HG02759 (cell line): ENCODE data around the gene TNNI2.

Experiments used
- ATAC-seq: cut with Tn5 transposase; IDR thresholded peaks from one replicate; pipeline ENCODE4 v1.9.1; 2021; ENCODE audit warnings: mild to moderate bottlenecking, moderate library complexity; ENCODE audit not compliant: unreplicated experiment

Gene TNNI2

DNA sequence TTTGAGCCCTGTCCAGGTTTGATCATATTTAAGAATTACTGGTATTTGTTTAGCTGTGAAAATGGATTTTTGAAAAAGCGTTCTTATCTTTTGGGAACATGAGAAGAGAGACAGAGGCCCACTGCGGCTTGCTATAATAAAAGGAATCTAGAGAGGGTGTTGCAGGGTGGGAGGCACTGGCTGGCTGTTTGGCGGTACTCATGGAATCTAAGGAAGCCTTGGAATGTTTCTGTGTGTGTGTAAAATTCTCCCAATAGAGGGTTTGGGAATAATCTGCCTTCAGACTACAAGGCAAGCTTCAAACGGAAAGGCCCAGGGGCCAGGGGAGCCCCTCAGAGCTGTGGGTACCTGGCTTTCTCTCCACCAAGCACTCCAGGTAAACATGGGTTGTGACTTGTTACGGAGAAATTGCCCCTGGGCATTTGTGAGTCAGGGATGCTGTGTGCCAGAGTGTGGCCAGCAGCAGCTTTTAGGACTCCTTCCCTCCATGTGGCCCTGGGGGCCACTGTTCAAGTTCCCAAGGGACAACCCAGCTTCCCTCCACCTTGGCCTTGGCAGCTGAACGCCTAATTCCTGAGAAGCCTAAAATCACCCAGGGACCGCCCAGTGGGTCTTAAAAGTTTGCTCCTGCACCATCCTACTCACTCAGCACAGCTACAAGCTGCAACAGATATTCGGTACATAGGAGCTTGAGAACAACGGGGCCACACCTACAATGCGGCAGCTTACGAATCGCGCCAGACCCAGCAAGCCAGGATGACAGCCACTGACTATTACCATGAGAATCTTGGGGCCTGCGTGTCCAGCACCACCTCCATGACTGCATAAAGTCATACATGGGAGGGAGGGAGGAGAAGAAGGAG, 18.1 kb upstream of the TNNI2 start:
- no peak for ATAC-seq

DNA sequence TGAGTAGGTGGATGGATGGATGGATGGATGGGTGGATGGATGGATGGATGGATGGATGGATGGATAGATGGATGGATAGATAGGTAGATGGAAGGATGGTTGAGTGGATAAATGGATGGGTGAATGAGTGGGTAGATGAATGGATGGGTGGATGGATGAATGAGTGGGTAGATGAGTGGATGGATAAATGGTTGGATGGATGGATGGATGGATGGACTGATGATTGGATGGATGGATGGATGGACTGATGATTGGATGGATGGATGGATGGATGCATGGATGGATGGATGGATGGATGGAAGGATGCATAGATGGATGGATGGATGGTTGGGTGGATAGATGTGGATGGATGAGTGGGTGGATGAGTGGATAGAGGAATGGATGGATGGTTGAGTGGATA, 17.2 kb upstream of the TNNI2 start:
- ATAC-seq, result no peak

- no peak for ATAC-seq
These were observed 16.0 kb upstream of the TNNI2 start for GRCh38 chr11:1822648-1823375.

DNA sequence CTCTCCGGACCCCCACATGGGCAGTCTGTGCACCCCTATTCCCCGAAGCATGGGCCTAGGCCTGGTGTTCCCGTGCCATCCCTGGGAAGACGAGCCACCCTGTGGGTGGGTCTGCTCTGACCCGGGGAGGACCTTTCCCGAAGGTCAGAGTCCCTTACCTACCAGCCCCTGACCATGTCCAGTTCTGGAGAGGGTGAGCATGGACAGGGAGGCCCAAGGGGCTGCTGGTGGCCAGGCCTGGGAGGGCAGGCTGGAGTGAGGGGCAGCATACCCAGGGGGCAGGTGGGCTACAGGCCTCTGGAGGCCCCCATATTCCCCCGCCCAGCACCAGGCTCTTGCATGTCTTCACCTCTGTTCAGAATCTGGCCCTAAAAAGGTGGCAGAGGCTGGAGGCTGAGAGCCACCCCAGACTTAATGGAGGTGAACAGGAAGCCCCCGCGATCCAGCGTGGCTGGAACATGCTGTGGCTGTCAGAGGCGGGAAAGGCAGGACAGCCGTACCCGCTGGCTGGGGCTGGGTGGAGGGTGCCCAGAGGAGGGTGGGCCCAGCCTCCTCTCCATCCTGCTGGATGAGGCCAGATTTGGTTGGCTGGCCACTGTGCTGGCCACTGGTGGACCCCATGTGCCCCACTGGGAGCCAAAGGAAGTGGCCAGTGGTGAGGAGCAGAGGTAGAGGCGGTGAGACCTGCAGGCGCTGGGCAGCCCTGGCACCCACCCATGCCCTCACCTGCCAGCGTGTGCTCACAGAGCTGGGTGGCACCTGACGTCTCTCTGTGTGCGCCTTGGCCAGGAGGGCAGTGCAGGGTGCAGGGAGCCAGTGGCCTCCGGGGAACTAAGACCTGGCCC, 15.2 kb upstream of the TNNI2 start:
- ATAC-seq, result no peak

DNA sequence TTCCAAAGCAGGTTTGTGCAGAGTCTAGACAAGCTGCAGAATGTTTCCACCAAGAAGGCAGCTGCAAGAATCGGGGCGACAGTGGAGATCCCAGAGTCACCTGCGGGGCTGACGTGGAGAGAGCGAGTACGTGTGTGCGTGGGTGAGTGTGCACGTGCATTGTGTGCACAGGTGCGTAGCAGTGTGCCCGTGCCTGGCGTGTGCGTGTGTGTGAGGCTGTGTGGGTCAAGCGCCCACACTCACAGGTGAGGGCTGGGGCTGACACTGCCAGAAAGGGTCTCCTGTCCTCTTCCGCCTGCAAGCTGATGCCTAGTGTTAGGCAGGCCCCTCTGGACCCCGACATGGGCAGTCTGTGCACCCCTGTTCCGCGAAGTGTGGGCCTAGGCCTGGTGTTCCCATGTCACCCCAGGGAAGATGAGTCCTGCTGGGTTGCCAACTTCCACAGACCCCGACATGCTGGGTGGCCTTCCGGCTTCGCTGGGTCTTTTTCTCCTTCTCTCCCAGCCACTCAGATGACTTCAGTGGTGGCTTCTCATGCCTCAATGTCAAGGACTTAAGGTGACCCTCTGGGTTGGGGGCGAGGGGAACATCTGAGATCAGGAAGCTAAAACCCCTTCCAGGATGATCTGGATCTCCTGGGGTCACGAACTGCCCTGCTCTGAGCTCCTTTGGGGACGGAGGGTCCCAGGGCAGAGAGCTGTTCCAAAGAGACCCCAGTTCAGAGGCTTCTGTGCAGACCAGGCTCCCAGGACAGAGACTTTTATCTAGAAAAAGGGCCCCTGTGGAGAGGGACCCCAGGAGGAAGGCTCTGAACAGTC, 14.4 kb upstream of the TNNI2 start:
- no peak for ATAC-seq

DNA sequence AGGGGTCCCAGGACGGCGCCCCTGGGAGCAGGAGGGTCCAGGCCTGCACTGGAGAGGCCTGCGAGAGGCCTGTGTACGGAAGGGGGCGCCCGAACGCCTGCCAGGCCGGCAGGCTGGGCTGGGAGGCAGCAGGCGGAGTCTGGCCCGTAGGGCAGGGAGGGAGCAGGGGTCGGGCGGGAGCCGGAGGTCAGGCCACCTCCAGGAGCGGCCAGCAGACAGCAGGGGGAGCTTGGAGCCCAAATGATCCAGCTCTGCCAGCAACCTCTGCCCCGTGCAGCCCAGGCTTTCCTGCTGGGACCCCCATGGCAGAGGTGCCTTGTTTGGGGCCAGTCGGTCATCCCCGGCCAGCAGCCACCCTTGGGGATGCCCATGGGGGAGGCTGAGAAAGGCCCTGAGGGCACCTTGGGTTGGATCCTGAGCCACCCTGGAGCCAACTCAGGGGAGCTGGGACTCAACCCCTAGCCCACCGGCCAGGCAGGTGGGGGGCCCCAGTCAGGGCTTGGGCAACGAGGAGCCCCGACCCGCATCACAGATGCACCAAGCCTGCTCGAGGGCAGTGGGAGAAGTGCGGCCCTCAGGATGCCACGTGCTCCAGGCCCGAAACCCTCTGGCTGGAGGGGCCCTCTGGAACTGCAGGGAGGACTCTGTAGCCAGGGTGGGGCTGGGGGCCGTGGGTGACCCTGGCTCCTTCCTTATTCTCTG, 13.6 kb upstream of the TNNI2 start:
- no peak for ATAC-seq

GRCh38 chr11:1825785-1826451, 12.9 kb upstream of the TNNI2 start:
- no peak for ATAC-seq

DNA sequence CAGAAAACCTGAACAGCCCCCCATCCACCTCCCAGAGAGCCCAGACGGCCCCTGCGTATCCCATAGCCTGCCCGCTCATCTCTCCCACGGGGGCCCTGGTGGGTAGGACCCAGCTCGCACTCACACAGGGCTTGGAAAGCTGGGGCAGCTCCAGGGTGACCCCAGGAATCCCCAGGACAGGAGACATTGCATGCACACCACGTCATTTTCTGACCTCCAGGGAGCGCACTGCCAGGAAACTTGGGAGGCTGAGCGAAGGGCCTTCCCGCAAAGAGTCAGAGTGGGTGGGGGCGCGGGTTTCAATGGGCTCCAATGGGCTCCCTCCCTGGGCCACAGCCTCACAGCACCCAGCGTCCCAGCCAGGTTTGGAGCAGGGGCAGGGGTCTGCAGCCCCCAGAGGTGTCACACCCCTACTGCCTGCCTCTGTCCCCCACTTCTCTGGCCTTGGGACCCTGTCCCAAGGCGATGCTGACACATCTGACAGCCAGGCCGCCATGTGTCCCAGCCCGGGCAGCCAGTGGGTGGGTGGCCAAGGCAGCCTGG, 12.2 kb upstream of the TNNI2 start:
- ATAC-seq, result no peak

DNA sequence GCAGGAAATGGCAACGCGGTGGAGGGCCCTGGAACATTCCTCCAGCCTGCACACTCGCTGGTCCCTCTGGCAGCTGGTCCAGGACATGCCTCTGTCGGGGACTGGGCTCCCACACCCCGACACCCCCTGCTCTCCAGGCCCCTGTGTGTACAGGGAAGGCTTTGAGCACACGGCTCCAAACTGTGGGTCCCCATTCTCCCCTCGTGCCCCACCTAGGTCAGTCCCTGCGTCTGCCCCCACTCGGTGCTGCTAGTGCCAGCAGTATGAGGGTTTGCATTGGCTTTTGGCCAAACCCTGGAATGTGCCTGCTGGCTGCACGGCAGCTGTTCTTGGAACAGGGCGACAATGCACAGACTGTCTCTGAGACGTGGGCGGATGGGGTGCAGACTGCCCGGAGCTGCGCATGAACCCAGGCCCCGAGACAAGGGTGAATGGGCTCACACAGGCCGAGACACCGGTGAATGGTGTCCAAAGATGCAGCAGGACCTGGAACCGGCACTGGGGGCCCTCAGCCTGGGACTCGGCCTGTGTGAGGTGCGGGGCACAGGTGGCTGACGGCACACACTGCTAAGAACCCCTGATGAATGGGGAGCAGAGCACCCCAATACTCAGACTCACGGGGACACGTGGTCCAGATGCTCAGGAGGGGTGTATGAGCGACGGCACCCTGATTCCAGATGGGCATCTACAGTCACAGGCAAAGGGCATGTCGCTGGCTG, 11.5 kb upstream of the TNNI2 start:
- ATAC-seq, result no peak

- no peak for ATAC-seq
These were observed 10.8 kb upstream of the TNNI2 start for GRCh38 chr11:1827931-1828330.

- ATAC-seq, result no peak
These were observed 10.2 kb upstream of the TNNI2 start for GRCh38 chr11:1828542-1828941.

DNA sequence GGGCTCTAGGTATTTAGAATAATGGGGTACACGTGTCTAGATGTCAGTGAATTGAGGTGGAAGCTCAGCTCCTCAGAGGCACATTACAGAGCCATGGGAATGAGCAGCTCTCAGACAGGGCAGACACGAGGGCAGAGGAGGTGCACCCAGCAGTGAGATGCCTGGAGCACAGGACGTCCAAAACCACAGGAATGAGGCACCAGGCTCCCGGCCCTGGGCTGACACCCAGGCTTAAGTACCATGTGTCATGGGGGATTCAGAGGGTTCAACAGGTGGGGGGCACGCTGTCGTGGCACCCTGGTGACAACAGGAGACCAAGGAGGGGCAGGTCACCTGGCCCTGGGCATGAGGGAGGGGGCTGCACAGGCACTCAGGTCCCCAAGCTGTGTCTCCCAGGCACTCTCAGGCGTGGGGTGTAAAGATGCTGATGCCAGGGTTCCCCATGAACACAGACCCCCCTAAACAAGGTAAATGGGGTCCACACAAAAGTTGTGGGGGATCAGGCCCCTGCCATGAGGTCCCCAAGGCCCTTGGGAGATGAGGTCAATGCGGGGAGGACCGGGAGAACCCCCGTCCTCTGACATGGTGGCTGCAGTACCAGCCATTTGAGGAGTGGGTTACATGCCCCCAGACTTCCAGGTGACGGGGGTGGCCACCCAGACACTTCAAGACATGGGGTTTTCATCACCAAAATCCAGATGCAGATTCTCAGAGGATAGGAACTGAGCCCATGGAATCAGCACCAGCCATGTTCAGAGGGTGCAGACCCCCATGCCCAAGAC, 9.6 kb upstream of the TNNI2 start:
- ATAC-seq, result no peak

GRCh38 chr11:1830004-1830321, 8.8 kb upstream of the TNNI2 start:
- ATAC-seq, result no peak

DNA sequence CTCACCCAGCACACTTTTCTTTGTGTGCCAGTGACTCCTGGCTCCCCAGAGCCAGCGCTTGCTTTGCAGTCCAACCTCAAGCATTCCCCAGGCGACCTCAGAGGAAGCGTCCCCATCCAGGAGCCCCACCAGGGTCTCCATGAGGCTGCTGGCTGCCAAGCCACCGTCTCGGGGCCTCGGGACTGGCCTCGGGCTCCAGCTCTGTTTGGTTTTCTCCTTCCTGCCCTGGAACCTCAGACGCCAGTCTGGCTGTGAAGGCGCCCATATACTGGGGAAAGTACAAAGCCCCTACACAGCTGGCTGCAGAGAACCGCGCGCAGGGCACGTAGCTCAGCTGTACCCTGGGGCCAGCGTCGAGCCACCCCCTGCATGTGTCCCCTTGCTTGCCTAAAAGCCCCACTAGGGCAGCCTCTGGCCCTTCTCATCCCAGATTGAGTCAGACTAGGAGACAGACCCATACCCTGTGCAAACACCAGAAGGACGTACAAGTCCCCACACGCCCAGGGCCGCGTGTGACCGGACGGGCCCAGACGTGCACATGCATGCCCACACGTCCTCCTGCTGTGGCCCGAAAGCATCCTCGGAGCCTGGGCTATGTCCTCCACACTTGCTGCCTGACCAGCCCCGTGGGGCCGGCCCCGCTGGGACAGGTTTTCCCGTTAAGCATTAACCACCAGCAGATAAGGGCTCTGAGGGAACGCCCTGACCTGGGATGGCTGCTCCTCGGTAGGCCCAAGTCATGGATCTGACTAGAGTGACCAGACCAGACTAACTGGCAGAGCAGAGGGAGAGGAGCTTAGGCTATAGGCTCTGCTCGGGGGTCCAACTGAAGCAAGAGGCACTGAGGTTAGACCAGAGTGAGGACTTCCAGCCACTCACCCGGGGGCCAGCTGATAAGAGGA, 8.2 kb upstream of the TNNI2 start:
- no peak for ATAC-seq

DNA sequence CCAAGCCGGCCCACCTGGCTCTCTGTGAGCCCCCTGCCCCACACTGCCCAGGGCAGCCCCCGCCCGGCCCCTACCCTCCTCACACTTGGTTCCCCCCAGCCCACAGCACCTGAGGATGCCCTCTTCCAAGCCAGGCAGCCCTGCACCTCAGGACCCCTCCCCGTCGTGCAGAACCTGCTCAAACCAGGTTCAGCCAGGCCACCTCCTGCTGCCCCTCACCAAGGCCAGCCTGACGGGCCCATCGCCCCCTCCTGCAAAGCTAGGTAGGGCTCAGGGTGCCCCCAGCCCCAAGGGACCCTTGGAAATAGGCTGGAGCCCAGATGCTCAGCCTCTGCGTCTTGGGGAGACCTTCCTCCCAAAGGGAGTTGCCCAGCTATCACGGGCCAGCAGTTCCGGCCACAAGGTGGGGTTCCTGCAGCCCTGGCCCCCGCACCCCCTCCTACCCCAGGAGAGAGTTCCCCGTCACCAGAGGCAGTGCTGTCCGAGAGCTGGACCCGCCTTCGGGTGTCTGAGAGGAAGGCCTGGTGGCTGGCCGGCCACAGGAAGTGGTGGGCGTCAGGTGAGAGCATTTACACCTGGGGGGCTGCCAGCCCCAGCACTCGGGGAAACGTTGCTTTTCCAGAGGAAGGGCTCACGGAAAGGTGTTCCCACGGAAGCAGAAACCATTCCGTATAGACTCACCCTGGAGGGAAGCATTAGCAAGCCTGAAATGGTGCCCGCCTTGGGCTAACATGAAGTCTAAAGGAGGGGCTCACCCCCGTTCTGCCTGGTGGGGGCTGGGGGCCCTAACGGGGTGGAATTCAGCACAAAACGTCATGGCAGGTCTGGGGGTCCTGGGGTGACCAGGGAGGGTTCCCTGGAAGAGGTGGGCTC, 7.2 kb upstream of the TNNI2 start:
- ATAC-seq, result no peak
